ENCODE results near the gene N4BP2. TPM values are rescaled to one million over a fixed set of nuclear protein-coding genes. Genes with fewer than 3 reads are reported as not detected.

N4BP2 gene
- total and polyA plus RNA-seq, 4 donors: 1.8 to 7.2 (median 4.6) TPM

- no peak for ATAC-seq (ENCODE audit: low FRiP score)
- no peak for DNase-seq
- H3K4me1 ChIP-seq (ENCODE audit: control insufficient read depth in 1 of 2, insufficient read depth in 2 of 2, low read length in 2 of 2): no peaks in the 10 kb centered on the region
- intact Hi-C loops (cut with DNase I): no loop called here
- 25 to 35% methylated on average over 10 of the region's 10 CpGs for WGBS, 2 donors
- H3K27ac ChIP-seq (ENCODE audit: low read depth in 1 of 2, low read length in 2 of 2): no peak overlapping the region
- H3K4me3 ChIP-seq (ENCODE audit: low read length in 2 of 2): no peak overlapping the region
- H3K36me3 ChIP-seq (ENCODE audit: control insufficient read depth in 1 of 2, insufficient read depth in 2 of 2, low read length in 1 of 2): no peaks in the 10 kb centered on the region
- no peaks in the 10 kb centered on the region for H3K9me3 ChIP-seq (ENCODE audit: control insufficient read depth, low read length)
- H3K27me3 ChIP-seq (ENCODE audit: control insufficient read depth in 1 of 2, insufficient read depth in 2 of 2, low read length in 1 of 2): no peaks in the 10 kb centered on the region
These were observed 120.0 kb downstream of the N4BP2 start for GRCh38 chr4:40176602-40177001.

- DNase-seq (no peak), ATAC-seq (ENCODE audit: low FRiP score) (no peak)
- Histone ChIP-seq H3K27me3 (ENCODE audit: control insufficient read depth in 1 of 2, insufficient read depth in 2 of 2, low read length in 1 of 2) (no peaks in the 10 kb centered on the region), H3K27ac (ENCODE audit: low read depth in 1 of 2, low read length in 2 of 2) (no peak overlapping the region), H3K4me1 (ENCODE audit: control insufficient read depth in 1 of 2, insufficient read depth in 2 of 2, low read length in 2 of 2) (no peaks in the 10 kb centered on the region), H3K36me3 (ENCODE audit: control insufficient read depth in 1 of 2, insufficient read depth in 2 of 2, low read length in 1 of 2) (no peaks in the 10 kb centered on the region), H3K9me3 (ENCODE audit: control insufficient read depth, low read length) (no peaks in the 10 kb centered on the region), H3K4me3 (ENCODE audit: low read length in 2 of 2) (no peak overlapping the region)
- 54 to 67% methylated on average over 2 of the region's 2 CpGs for WGBS, 2 donors
- intact Hi-C loops (cut with DNase I): no loop called here
These were observed 120.9 kb downstream of the N4BP2 start for GRCh38 chr4:40177591-40177990.

GRCh38 chr4:40178672-40179071, 122.0 kb downstream of the N4BP2 start:
- Histone ChIP-seq H3K27ac (ENCODE audit: low read depth in 1 of 2, low read length in 2 of 2) (no peak overlapping the region), H3K36me3 (ENCODE audit: control insufficient read depth in 1 of 2, insufficient read depth in 2 of 2, low read length in 1 of 2) (no peaks in the 10 kb centered on the region), H3K4me1 (ENCODE audit: control insufficient read depth in 1 of 2, insufficient read depth in 2 of 2, low read length in 2 of 2) (no peaks in the 10 kb centered on the region), H3K4me3 (ENCODE audit: low read length in 2 of 2) (no peak overlapping the region), H3K27me3 (ENCODE audit: control insufficient read depth in 1 of 2, insufficient read depth in 2 of 2, low read length in 1 of 2) (no peaks in the 10 kb centered on the region), H3K9me3 (ENCODE audit: control insufficient read depth, low read length) (no peaks in the 10 kb centered on the region)
- no peak for ATAC-seq (ENCODE audit: low FRiP score)
- intact Hi-C loops (cut with DNase I): no loop called here
- 32 to 35% methylated on average over 5 of the region's 5 CpGs for WGBS, 2 donors
- DNase-seq: no peak

GRCh38 chr4:40179360-40179759, 122.7 kb downstream of the N4BP2 start:
- Histone ChIP-seq H3K27me3 (ENCODE audit: control insufficient read depth in 1 of 2, insufficient read depth in 2 of 2, low read length in 1 of 2) (no peaks in the 10 kb centered on the region), H3K9me3 (ENCODE audit: control insufficient read depth, low read length) (no peaks in the 10 kb centered on the region), H3K36me3 (ENCODE audit: control insufficient read depth in 1 of 2, insufficient read depth in 2 of 2, low read length in 1 of 2) (no peaks in the 10 kb centered on the region), H3K4me1 (ENCODE audit: control insufficient read depth in 1 of 2, insufficient read depth in 2 of 2, low read length in 2 of 2) (no peaks in the 10 kb centered on the region), H3K4me3 (ENCODE audit: low read length in 2 of 2) (no peak overlapping the region), H3K27ac (ENCODE audit: low read depth in 1 of 2, low read length in 2 of 2) (no peak overlapping the region)
- DNase-seq (no peak), ATAC-seq (ENCODE audit: low FRiP score) (no peak)
- intact Hi-C loops (cut with DNase I): no loop called here
- WGBS, 2 donors: 79 to 88% methylated on average over 1 of the region's 1 CpG

- Histone ChIP-seq H3K27me3 (ENCODE audit: control insufficient read depth in 1 of 2, insufficient read depth in 2 of 2, low read length in 1 of 2) (no peaks in the 10 kb centered on the region), H3K36me3 (ENCODE audit: control insufficient read depth in 1 of 2, insufficient read depth in 2 of 2, low read length in 1 of 2) (no peaks in the 10 kb centered on the region), H3K4me3 (ENCODE audit: low read length in 2 of 2) (no peak overlapping the region), H3K27ac (ENCODE audit: low read depth in 1 of 2, low read length in 2 of 2) (no peak overlapping the region), H3K4me1 (ENCODE audit: control insufficient read depth in 1 of 2, insufficient read depth in 2 of 2, low read length in 2 of 2) (no peaks in the 10 kb centered on the region), H3K9me3 (ENCODE audit: control insufficient read depth, low read length) (no peaks in the 10 kb centered on the region)
- WGBS, 2 donors: 59 to 76% methylated on average over 1 of the region's 1 CpG
- no peak for ATAC-seq (ENCODE audit: low FRiP score)
- no peak for DNase-seq
- intact Hi-C loops (cut with DNase I): no loop called here
These were observed 123.7 kb downstream of the N4BP2 start for GRCh38 chr4:40180356-40180755.

- no peaks in the 10 kb centered on the region for H3K9me3 ChIP-seq (ENCODE audit: control insufficient read depth, low read length)
- no peak overlapping the region for H3K4me3 ChIP-seq (ENCODE audit: low read length in 2 of 2)
- no peaks in the 10 kb centered on the region for H3K36me3 ChIP-seq (ENCODE audit: control insufficient read depth in 1 of 2, insufficient read depth in 2 of 2, low read length in 1 of 2)
- ATAC-seq (ENCODE audit: low FRiP score) (no peak), DNase-seq (no peak)
- H3K27me3 ChIP-seq (ENCODE audit: control insufficient read depth in 1 of 2, insufficient read depth in 2 of 2, low read length in 1 of 2): no peaks in the 10 kb centered on the region
- intact Hi-C loops (cut with DNase I): no loop called here
- H3K27ac ChIP-seq (ENCODE audit: low read depth in 1 of 2, low read length in 2 of 2): no peak overlapping the region
- WGBS, 2 donors: 76 to 79% methylated on average over 4 of the region's 4 CpGs
- no peaks in the 10 kb centered on the region for H3K4me1 ChIP-seq (ENCODE audit: control insufficient read depth in 1 of 2, insufficient read depth in 2 of 2, low read length in 2 of 2)
These were observed 125.4 kb downstream of the N4BP2 start for GRCh38 chr4:40182001-40182400.

GRCh38 chr4:40182954-40183353, 126.3 kb downstream of the N4BP2 start:
- 94 to 95% methylated on average over 3 of the region's 3 CpGs for WGBS, 2 donors

GRCh38 chr4:40183615-40184411, 127.2 kb downstream of the N4BP2 start:
- DNase-seq: no peak
- Histone ChIP-seq H3K4me1 (ENCODE audit: control insufficient read depth in 1 of 2, insufficient read depth in 2 of 2, low read length in 2 of 2) (no peaks in the 10 kb centered on the region), H3K4me3 (ENCODE audit: low read length in 2 of 2) (no peak overlapping the region), H3K9me3 (ENCODE audit: control insufficient read depth, low read length) (no peaks in the 10 kb centered on the region), H3K27ac (ENCODE audit: low read depth in 1 of 2, low read length in 2 of 2) (no peak overlapping the region), H3K27me3 (ENCODE audit: control insufficient read depth in 1 of 2, insufficient read depth in 2 of 2, low read length in 1 of 2) (no peaks in the 10 kb centered on the region), H3K36me3 (ENCODE audit: control insufficient read depth in 1 of 2, insufficient read depth in 2 of 2, low read length in 1 of 2) (no peaks in the 10 kb centered on the region)
- ATAC-seq (ENCODE audit: low FRiP score): no peak
- intact Hi-C loops (cut with DNase I): no loop called here
- 89 to 90% methylated on average over 12 of the region's 12 CpGs for WGBS, 2 donors

More at GRCh38 chr4:40182954-40183353, 126.3 kb downstream of the N4BP2 start:
- ATAC-seq (ENCODE audit: low FRiP score) (no peak), DNase-seq (no peak)
- no peaks in the 10 kb centered on the region for H3K36me3 ChIP-seq (ENCODE audit: control insufficient read depth in 1 of 2, insufficient read depth in 2 of 2, low read length in 1 of 2)
- no peak overlapping the region for H3K4me3 ChIP-seq (ENCODE audit: low read length in 2 of 2)
- H3K9me3 ChIP-seq (ENCODE audit: control insufficient read depth, low read length): no peaks in the 10 kb centered on the region
- H3K4me1 ChIP-seq (ENCODE audit: control insufficient read depth in 1 of 2, insufficient read depth in 2 of 2, low read length in 2 of 2): no peaks in the 10 kb centered on the region
- intact Hi-C loops (cut with DNase I): no loop called here
- no peak overlapping the region for H3K27ac ChIP-seq (ENCODE audit: low read depth in 1 of 2, low read length in 2 of 2)
- H3K27me3 ChIP-seq (ENCODE audit: control insufficient read depth in 1 of 2, insufficient read depth in 2 of 2, low read length in 1 of 2): no peaks in the 10 kb centered on the region
